IPS-15b (cell line): ENCODE measurements around the gene PATE1.
"Not testable (repeated sequence)": the region's sequence is repeated elsewhere in the genome, so short reads cannot be mapped to it uniquely, and the experiment has no call there.

Source experiments
- H3K27me3 ChIP-seq: one replicate; pipeline ENCODE4 v1.6.1; 2013; ENCODE audit warnings: low read length; ENCODE audit not compliant: control insufficient read depth, insufficient read depth
- H3K36me3 ChIP-seq: one replicate; pipeline ENCODE4 v1.6.1; 2013; ENCODE audit warnings: low read length; ENCODE audit not compliant: control insufficient read depth, insufficient read depth
- H3K4me1 ChIP-seq: one replicate; pipeline ENCODE4 v1.6.1; 2013; ENCODE audit warnings: mild to moderate bottlenecking, low read length; ENCODE audit not compliant: control insufficient read depth, insufficient read depth
- H3K4me3 ChIP-seq: one replicate; pipeline ENCODE4 v1.5.1; 2013; ENCODE audit warnings: low read depth, low read length
- H3K9ac ChIP-seq: one replicate; pipeline ENCODE4 v1.6.1; 2013; ENCODE audit warnings: low read depth, mild to moderate bottlenecking, low read length
- H3K9me3 ChIP-seq: one replicate; pipeline ENCODE4 v1.6.1; 2013; ENCODE audit warnings: mild to moderate bottlenecking, low read length; ENCODE audit not compliant: control insufficient read depth, insufficient read depth

PATE1 gene

GRCh38 chr11:125745979-125746378, at the start of gene PATE1:
Gene PATE1, plus strand, starts transcription at chr11:125746279. Its CDS starts 26 bp downstream, at chr11:125746305.
- H3K4me1 ChIP-seq = no peaks in the 10 kb centered on the region
- H3K9ac ChIP-seq = no peak within 1 kb of the TSS
- no peaks in the 10 kb centered on the region for H3K27me3 ChIP-seq
- no peaks in the 10 kb centered on the region for H3K9me3 ChIP-seq
- no peaks in the 10 kb centered on the region for H3K36me3 ChIP-seq
- H3K4me3 ChIP-seq = no peak within 1 kb of the TSS

DNA sequence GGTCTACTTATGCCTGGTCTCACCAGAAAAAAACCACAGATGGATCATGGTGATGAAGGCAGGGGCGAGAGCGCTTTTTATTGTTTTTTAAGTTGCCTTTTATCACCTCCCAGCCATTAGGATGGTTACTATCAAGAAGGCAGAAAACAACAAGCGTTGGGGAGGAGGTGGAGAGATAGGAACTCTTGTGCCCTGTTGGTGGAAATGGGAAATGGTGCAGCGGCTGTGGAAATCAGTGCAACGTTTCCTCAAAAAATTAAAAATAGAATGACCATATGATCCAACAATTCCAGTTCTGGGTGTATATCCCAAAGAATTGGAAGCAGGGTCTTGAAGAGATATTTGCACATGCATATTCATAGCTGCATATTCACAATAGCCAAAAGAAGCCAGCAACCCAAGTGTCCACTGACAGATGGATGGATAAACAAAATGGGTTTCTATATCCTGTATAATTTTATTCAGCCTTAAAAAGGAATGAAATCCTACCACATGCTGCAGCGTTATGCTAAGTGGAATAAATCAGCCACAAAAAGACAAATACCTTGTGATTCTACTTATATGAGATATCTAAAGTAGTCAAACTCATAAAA, 45.0 kb upstream of the PATE1 start:
- H3K36me3 ChIP-seq = no peaks in the 10 kb centered on the region
- peaks cover 9% of the 10 kb centered on the region for H3K4me1 ChIP-seq
- no peaks in the 10 kb centered on the region for H3K27me3 ChIP-seq
- no peaks in the 10 kb centered on the region for H3K9me3 ChIP-seq
- H3K4me3 ChIP-seq = no peak overlapping the region
- H3K9ac ChIP-seq = no peak overlapping the region

GRCh38 chr11:125701858-125702621, 44.0 kb upstream of the PATE1 start:
- Histone ChIP-seq H3K9ac (no peak overlapping the region), H3K27me3 (no peaks in the 10 kb centered on the region), H3K4me3 (no peak overlapping the region), H3K4me1 (peaks cover 9% of the 10 kb centered on the region), H3K9me3 (no peaks in the 10 kb centered on the region), H3K36me3 (no peaks in the 10 kb centered on the region)

- not testable (repeated sequence) for H3K9ac ChIP-seq
Observed at GRCh38 chr11:125704686-125705085, 41.4 kb upstream of the PATE1 start.

DNA sequence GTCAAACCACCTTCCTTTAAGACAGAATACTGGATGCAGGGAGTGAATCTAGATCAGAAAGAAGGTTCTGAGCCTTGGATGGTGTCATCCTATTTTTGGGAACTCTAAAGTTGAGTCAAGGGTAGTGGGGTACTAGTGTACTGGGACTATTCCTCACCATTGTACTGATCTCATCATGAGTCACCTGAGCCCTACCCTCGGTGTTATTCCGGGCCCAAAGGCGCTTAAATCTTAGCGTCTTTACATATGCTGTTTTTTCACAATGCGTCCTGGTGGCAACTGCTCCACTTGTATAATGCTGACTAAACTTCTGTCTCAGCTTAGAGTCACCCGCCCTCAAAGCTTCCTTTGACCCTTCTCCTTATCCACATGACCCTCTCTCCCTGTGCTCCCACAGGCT, 25.3 kb upstream of the PATE1 start:
- Histone ChIP-seq H3K27me3 (no peaks in the 10 kb centered on the region), H3K4me3 (no peak overlapping the region), H3K9ac (no peak overlapping the region), H3K4me1 (no peaks in the 10 kb centered on the region), H3K9me3 (no peaks in the 10 kb centered on the region), H3K36me3 (no peaks in the 10 kb centered on the region)

More at GRCh38 chr11:125704686-125705085, 41.4 kb upstream of the PATE1 start:
- not testable (repeated sequence) for H3K4me3 ChIP-seq, H3K9me3 ChIP-seq, H3K27me3 ChIP-seq, H3K4me1 ChIP-seq, H3K36me3 ChIP-seq

- H3K27me3 ChIP-seq = no peaks in the 10 kb centered on the region
- H3K9ac ChIP-seq = no peak overlapping the region
- H3K36me3 ChIP-seq = no peaks in the 10 kb centered on the region
- H3K9me3 ChIP-seq = no peaks in the 10 kb centered on the region
- H3K4me1 ChIP-seq = no peaks in the 10 kb centered on the region
- no peak overlapping the region for H3K4me3 ChIP-seq
Observed at GRCh38 chr11:125724125-125724524, 22.0 kb upstream of the PATE1 start.

DNA sequence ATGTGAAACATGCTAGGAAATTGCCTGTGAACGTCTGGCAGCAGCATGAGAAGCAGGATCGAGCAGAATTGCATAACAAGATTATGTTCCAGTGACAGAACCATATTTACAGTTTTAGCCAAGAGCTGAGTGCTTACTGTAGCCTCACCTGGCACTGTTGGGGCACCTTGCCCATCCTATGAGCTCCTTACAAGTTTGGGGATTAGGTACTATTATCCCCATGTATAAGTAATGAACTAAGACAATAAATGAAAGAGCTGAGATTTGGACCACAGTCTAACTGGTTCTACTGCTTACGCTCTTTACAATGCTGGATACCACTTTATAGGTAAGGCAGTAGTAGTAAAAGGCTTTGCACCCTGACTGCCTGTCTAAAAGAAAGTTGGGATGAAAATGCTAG, 17.1 kb upstream of the PATE1 start:
- H3K4me1 ChIP-seq = no peaks in the 10 kb centered on the region
- H3K27me3 ChIP-seq = no peaks in the 10 kb centered on the region
- no peak overlapping the region for H3K4me3 ChIP-seq
- H3K36me3 ChIP-seq = no peaks in the 10 kb centered on the region
- no peak overlapping the region for H3K9ac ChIP-seq
- H3K9me3 ChIP-seq = no peaks in the 10 kb centered on the region

GRCh38 chr11:125740617-125741016, 5.5 kb upstream of the PATE1 start:
- no peaks in the 10 kb centered on the region for H3K9me3 ChIP-seq
- no peaks in the 10 kb centered on the region for H3K4me1 ChIP-seq
- H3K36me3 ChIP-seq = no peaks in the 10 kb centered on the region
- H3K27me3 ChIP-seq = no peaks in the 10 kb centered on the region
- H3K9ac ChIP-seq = no peak overlapping the region
- H3K4me3 ChIP-seq = no peak overlapping the region

DNA sequence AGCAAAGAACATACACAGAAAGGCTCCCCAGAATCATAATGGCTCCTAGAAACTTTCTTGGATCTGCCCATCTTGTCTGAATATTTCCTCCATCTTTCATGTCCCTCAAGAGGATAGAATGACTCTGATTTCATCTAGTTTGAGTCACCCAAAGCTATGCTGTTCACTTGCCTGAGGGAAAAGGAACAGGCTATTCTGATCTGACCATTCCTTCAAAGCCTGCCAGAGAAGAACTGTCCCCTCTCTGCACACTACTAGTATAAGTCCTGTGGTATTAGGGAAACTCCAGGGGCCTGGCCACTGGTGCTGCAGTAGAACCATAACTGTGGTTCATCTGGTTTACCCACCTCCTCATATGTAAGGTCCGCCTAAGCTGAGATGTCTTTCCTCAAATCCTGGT, 2.4 kb upstream of the PATE1 start:
- Histone ChIP-seq H3K9me3 (no peaks in the 10 kb centered on the region), H3K27me3 (no peaks in the 10 kb centered on the region), H3K4me3 (no peak overlapping the region), H3K9ac (no peak overlapping the region), H3K36me3 (no peaks in the 10 kb centered on the region), H3K4me1 (no peaks in the 10 kb centered on the region)

- H3K36me3 ChIP-seq = no peaks in the 10 kb centered on the region
- H3K9ac ChIP-seq = no peak overlapping the region
- no peak overlapping the region for H3K4me3 ChIP-seq
- no peaks in the 10 kb centered on the region for H3K27me3 ChIP-seq
- no peaks in the 10 kb centered on the region for H3K4me1 ChIP-seq
- no peaks in the 10 kb centered on the region for H3K9me3 ChIP-seq
Observed at GRCh38 chr11:125750629-125751028, 4.5 kb downstream of the PATE1 start.

DNA sequence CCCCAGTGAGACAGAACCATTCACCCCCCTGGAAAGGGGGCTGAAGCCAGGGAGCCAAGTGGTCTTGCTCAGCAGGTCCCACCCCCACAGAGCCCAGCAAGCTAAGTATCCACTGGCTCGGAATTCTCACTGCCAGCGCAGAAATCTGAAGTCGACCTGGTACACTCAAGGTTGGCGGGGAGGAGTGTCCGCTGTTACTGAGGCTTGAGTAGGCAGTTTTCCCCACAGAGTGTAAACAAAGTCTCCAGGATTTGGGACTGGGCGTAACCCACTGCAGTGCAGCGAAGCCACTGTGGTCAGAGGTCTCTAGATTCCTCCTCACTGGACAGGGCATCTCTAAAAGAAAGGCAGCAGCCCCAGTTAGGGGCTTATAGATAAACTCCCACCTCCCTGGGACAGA, 10.0 kb downstream of the PATE1 start:
- Histone ChIP-seq H3K36me3 (no peaks in the 10 kb centered on the region), H3K9ac (no peak overlapping the region)

DNA sequence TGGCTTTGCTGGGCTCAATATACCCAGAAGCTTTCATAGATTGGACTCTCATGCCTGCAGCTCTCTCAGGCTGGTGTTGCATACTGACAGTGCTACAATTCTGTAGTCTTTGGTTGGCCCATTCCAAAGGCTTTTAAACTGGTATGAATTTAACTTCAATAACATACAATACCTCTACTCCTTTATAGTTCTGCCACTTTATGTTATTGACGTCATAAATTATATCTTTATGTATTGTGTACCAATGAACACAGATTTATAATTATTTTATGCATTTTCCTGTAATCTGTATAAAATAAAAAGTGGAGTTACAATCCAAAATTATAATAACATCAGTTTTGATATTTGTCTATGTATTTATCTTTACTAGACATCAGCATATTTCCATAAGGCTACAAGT, 16.4 kb downstream of the PATE1 start:
- H3K36me3 ChIP-seq = no peaks in the 10 kb centered on the region
- H3K27me3 ChIP-seq = no peaks in the 10 kb centered on the region
- H3K9ac ChIP-seq = no peak overlapping the region
- no peaks in the 10 kb centered on the region for H3K4me1 ChIP-seq
- H3K4me3 ChIP-seq = no peak overlapping the region
- no peaks in the 10 kb centered on the region for H3K9me3 ChIP-seq

More for the DNA sequence above, 10.0 kb downstream of the PATE1 start:
- no peaks in the 10 kb centered on the region for H3K9me3 ChIP-seq
- H3K27me3 ChIP-seq = peaks cover 4% of the 10 kb centered on the region
- H3K4me1 ChIP-seq = no peaks in the 10 kb centered on the region
- H3K4me3 ChIP-seq = no peak overlapping the region
